ENCODE results near the gene PPP1R3D.

- TF ChIP-seq POLR2AphosphoS5 (IDR thresholded peaks at IDR 0.05; ENCODE audit: low read depth, low read length) (no peak), EZH2 (IDR thresholded peaks at IDR 0.05) (no peak), EZH2phosphoT487 (IDR thresholded peaks at IDR 0.05; ENCODE audit: borderline replicate concordance) (no peak), POLR2A (IDR thresholded peaks at IDR 0.05; ENCODE audit: borderline replicate concordance, extremely low read depth, insufficient read depth, insufficient read length) (no peak), MAX (IDR thresholded peaks at IDR 0.05) (no peak), CTCF (IDR thresholded peaks at IDR 0.05 in 2 of 3, conservative IDR thresholded peaks at IDR 0.05 in 1 of 3; ENCODE audit: borderline replicate concordance in 1 of 3, insufficient read depth in 1 of 3, low read depth in 2 of 3, low read length in 2 of 3) (no peak)
Observed at GRCh38 chr20:59958626-59959025, 18.5 kb upstream of the PPP1R3D start.
